ENCODE data around the gene MAPK13.

GRCh38 chr6:36098253-36098919 lies 31.9 kb upstream of the MAPK13 start:
- TF ChIP-seq CTCF (IDR thresholded peaks at IDR 0.05) (no peak), MAX (CRISPR knock-in tag; IDR thresholded peaks at IDR 0.05) (no peak), FOXJ3 (CRISPR knock-in tag; IDR thresholded peaks at IDR 0.05; ENCODE audit: borderline replicate concordance) (no peak), PREB (CRISPR knock-in tag; IDR thresholded peaks at IDR 0.05; ENCODE audit: borderline replicate concordance) (no peak), FOXK1 (CRISPR knock-in tag; IDR thresholded peaks at IDR 0.05) (no peak), ZSCAN18 (CRISPR knock-in tag; IDR thresholded peaks at IDR 0.05) (no peak), USF2 (CRISPR knock-in tag; IDR thresholded peaks at IDR 0.05) (no peak), ARID4B (CRISPR knock-in tag; IDR thresholded peaks at IDR 0.05; ENCODE audit: borderline replicate concordance) (no peak), MLX (CRISPR knock-in tag; IDR thresholded peaks at IDR 0.05) (no peak)

Measured in WTC11 (cell line).